CD14-positive monocyte (primary cell): Measurements from ENCODE around the gene PAWR. TPM values are rescaled to one million over a fixed set of nuclear protein-coding genes. Genes with fewer than 3 reads are reported as not detected.
A peak's percentile ranks its signal among the peaks of the same experiment; 100 is the strongest.

ENCODE experiments used
- DNase-seq, 3 donors: peaks; one replicate each; pipeline ENCODE4 v3.0.0-alpha.2; 2011 to 2022
- H2AFZ ChIP-seq: 2 replicates; pipeline ENCODE4 v1.6.0; 2012; ENCODE audit warnings: mild to moderate bottlenecking, low read depth, low read length, inconsistent platforms; ENCODE audit not compliant: insufficient read depth, poor library complexity, severe bottlenecking
- H3K27ac ChIP-seq, 2 donors: 1 replicate in 1 of 2; 2 replicates in 1 of 2; pipeline ENCODE4 v1.5.1; 2012 to 2013; ENCODE audit warnings: low read length in 2 of 2, control low read depth in 1 of 2, inconsistent platforms in 1 of 2, low read depth in 1 of 2, mild to moderate bottlenecking in 1 of 2
- H3K27me3 ChIP-seq, 2 donors: one replicate each; pipeline versions ENCODE4 v1.6.0 to v1.6.1; 2011 to 2013; ENCODE audit warnings: low read length in 2 of 2; ENCODE audit not compliant: control insufficient read depth in 2 of 2, insufficient read depth in 2 of 2
- H3K36me3 ChIP-seq, 2 donors: replicated peaks in 1 of 2; 1 replicate in 1 of 2; 2 replicates in 1 of 2; pipeline versions ENCODE4 v1.5.1 to v1.6.1; 2012 to 2013; ENCODE audit warnings: low read length in 2 of 2, control low read depth in 1 of 2, inconsistent platforms in 1 of 2, mild to moderate bottlenecking in 1 of 2; ENCODE audit not compliant: insufficient read depth in 2 of 2, control insufficient read depth in 1 of 2
- H3K4me1 ChIP-seq, 2 donors: 1 replicate in 1 of 2; 2 replicates in 1 of 2; pipeline versions ENCODE4 v1.5.1 to v1.6.1; 2012 to 2013; ENCODE audit warnings: low read length in 2 of 2, control low read depth in 1 of 2, inconsistent platforms in 1 of 2, mild to moderate bottlenecking in 1 of 2, moderate library complexity in 1 of 2; ENCODE audit not compliant: insufficient read depth in 2 of 2, control insufficient read depth in 1 of 2
- H3K4me2 ChIP-seq: replicated peaks from 2 replicates; pipeline ENCODE3; 2012; ENCODE audit warnings: low read length, moderate library complexity, mild to moderate bottlenecking; ENCODE audit not compliant: poor library complexity, severe bottlenecking; ENCODE audit errors: extremely low read depth
- H3K4me3 ChIP-seq, 3 experiments: fragments of 200-600 bp in 1 of 3; sonication (generic) in 1 of 3; replicated peaks in 1 of 3; 1 replicate in 2 of 3; 2 replicates in 1 of 3; pipeline ENCODE4 v1.5.1; 2011 to 2013; ENCODE audit warnings: low read length in 3 of 3, mild to moderate bottlenecking in 3 of 3, control low read depth in 2 of 3, low read depth in 2 of 3, inconsistent platforms in 1 of 3, moderate library complexity in 1 of 3
- H3K79me2 ChIP-seq: 2 replicates; pipeline ENCODE4 v1.6.0; 2012; ENCODE audit warnings: mild to moderate bottlenecking, control low read depth, inconsistent platforms, low read length, moderate library complexity; ENCODE audit not compliant: insufficient read depth
- H3K9ac ChIP-seq: 2 replicates; pipeline ENCODE4 v1.6.0; 2017; ENCODE audit warnings: low read length, mild to moderate bottlenecking; ENCODE audit not compliant: insufficient read depth, poor library complexity, severe bottlenecking
- H3K9me3 ChIP-seq, 2 donors: replicated peaks in 1 of 2; 1 replicate in 1 of 2; 2 replicates in 1 of 2; pipeline versions ENCODE4 v1.5.1 to v1.6.1; 2012 to 2013; ENCODE audit warnings: low read length in 2 of 2, control low read depth in 1 of 2; ENCODE audit not compliant: control insufficient read depth in 1 of 2, insufficient read depth in 1 of 2
- H4K20me1 ChIP-seq: 2 replicates; pipeline ENCODE4 v1.6.0; 2012; ENCODE audit warnings: mild to moderate bottlenecking, low read length, control low read depth, moderate library complexity; ENCODE audit not compliant: insufficient read depth
- H3K27ac Mint-ChIP-seq, 7 donors: one replicate each; pipeline ENCODE4 v1.8.0; 2020; ENCODE audit warnings: mild to moderate bottlenecking in 7 of 7, mixed read lengths in 7 of 7, moderate library complexity in 6 of 7, inconsistent platforms in 2 of 7
- H3K27me3 Mint-ChIP-seq, 3 donors: one replicate each; pipeline ENCODE4 v1.8.0; 2021 to 2022; ENCODE audit warnings: low read depth in 3 of 3, mild to moderate bottlenecking in 3 of 3, mixed read lengths in 3 of 3, moderate library complexity in 3 of 3, inconsistent platforms in 1 of 3
- H3K36me3 Mint-ChIP-seq, 2 donors: one replicate each; pipeline ENCODE4 v1.8.0; 2020; ENCODE audit warnings: mixed read lengths in 2 of 2, inconsistent platforms in 1 of 2, mild to moderate bottlenecking in 1 of 2
- H3K4me1 Mint-ChIP-seq: one replicate; pipeline ENCODE4 v1.8.0; 2020; ENCODE audit warnings: mild to moderate bottlenecking, mixed read lengths
- H3K4me3 Mint-ChIP-seq, 2 donors: one replicate each; pipeline ENCODE4 v1.8.0; 2020; ENCODE audit warnings: mild to moderate bottlenecking in 2 of 2, mixed read lengths in 2 of 2, moderate library complexity in 1 of 2
- H3K9me3 Mint-ChIP-seq, 7 donors: one replicate each; pipeline ENCODE4 v1.8.0; 2020 to 2022; ENCODE audit warnings: mixed read lengths in 7 of 7, mild to moderate bottlenecking in 6 of 7, moderate library complexity in 6 of 7, inconsistent platforms in 2 of 7
- WGBS: methylation state at CpG from one replicate; pipeline ENCODE4 v1.1.5; 2013; ENCODE audit warnings: missing lambda C conversion rate; ENCODE audit not compliant: insufficient coverage; 5-methylcytosine and 5-hydroxymethylcytosine counted together
- intact Hi-C, 2 donors: fragments of 100-400 bp; cut with micrococcal nuclease; formaldehyde crosslinking; loops; one replicate each; pipeline versions ENCODE4 v1.15.0 to v1.15.1; 2023
- polyA plus RNA-seq, 3 donors: library from polyadenylated mRNA; depleted of rRNA in 1 of 3; unstranded in 2 of 3; stranded (reverse) in 1 of 3; fragments of 300-500 nt in 2 of 3; fragments of >200 nt in 1 of 3; fragmentation: Illumina TruSeq in 2 of 3; gene quantifications; 1 replicate in 2 of 3; 2 replicates in 1 of 3; pipeline ENCODE4 v1.2.3, GENCODE V29; 2012 to 2021
- TF ChIP-seq, protein P1 (sequence below): fragments of 200-600 bp; IDR thresholded peaks from one replicate; pipeline ENCODE4 v1.8.0; 2022; ENCODE audit warnings: antibody characterized with exemption, mild to moderate bottlenecking

The PAWR gene
- polyA plus RNA-seq, 3 donors, result 0.03 TPM; not detected in 1

DNA sequence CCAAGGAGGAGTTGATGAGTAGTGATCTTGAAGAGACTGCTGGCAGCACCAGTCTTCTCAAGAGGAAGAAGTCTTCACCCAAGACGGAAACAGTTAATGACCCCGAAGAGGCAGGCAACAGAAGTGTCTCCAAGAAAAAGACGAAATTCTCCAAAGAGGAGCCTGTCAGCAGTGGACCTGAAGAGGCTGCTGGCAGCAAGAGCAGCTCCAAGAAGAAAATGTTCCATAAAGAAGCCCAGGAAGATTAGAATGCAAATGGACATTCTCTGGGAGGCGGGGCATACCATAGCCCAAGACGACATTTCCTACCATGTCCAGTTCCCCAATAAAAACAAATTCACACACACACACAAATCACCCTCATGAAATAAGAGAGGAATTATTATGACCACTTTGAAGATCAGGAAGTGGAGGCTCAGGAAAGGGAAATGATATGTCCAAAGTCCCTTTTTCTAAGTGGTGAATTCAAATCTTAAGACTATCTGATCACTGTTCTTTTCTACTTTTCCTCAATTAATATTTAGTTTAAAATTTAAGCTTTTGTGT, 131.8 kb downstream of the PAWR start:
- intact Hi-C loops, result no loop called here
- Mint-ChIP-seq H3K4me1 (no peaks in the 10 kb centered on the region), H3K27ac (peak overlapping the region in 1 of 7 donors; percentile 6)

DNA sequence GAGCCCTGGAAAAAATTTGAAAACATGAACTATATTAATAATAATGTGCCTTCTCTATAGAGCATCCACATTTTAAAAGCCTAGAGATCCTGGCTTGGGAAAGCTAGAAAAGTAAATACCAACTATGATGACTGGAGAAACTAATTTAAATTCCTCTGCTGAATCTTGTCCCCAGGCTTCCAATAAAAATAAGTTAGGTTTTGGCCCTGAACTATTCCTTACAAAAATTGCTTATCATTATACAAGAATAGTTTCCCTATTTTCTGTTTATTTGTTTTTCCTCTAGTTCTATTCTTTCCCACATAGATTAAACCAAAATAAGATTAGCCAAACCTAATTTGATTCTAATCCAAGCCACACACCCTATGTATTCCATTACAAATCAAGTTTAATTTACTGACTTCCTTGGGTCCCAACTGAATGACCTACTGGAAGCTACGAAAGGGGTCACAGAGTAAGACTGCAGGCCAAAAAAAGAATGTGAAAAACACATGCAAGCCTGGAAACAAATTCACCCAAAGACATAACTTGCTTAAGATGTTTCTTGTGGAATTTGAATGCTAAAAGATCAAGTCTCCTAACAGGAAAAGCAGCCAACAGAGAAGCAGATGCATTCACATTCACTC, 133.0 kb downstream of the PAWR start:
- H3K4me1 Mint-ChIP-seq, result no peaks in the 10 kb centered on the region
- Histone ChIP-seq H3K27ac (no peak overlapping the region), H3K9ac (no peak overlapping the region), H3K4me2 (no peak overlapping the region), H3K79me2 (no peaks in the 10 kb centered on the region), H3K27me3 (no peaks in the 10 kb centered on the region), H3K36me3 (no peaks in the 10 kb centered on the region), H3K4me3 (no peak overlapping the region), H4K20me1 (no peaks in the 10 kb centered on the region), H3K9me3 (peaks cover 0 to 19% of the 10 kb centered on the region in 2 donors), H2AFZ (no peak overlapping the region), H3K4me1 (no peaks in the 10 kb centered on the region)
- DNase-seq, result no peak
- H3K36me3 Mint-ChIP-seq, result no peaks in the 10 kb centered on the region
- no peak overlapping the region for H3K4me3 Mint-ChIP-seq
- no peak overlapping the region for H3K27ac Mint-ChIP-seq
- peaks cover 0 to 2% (median 0%) of the 10 kb centered on the region in 3 donors for H3K27me3 Mint-ChIP-seq
- peaks cover 0 to 17% (median 10%) of the 10 kb centered on the region in 7 donors for H3K9me3 Mint-ChIP-seq
- TF ChIP-seq, protein P1, sequence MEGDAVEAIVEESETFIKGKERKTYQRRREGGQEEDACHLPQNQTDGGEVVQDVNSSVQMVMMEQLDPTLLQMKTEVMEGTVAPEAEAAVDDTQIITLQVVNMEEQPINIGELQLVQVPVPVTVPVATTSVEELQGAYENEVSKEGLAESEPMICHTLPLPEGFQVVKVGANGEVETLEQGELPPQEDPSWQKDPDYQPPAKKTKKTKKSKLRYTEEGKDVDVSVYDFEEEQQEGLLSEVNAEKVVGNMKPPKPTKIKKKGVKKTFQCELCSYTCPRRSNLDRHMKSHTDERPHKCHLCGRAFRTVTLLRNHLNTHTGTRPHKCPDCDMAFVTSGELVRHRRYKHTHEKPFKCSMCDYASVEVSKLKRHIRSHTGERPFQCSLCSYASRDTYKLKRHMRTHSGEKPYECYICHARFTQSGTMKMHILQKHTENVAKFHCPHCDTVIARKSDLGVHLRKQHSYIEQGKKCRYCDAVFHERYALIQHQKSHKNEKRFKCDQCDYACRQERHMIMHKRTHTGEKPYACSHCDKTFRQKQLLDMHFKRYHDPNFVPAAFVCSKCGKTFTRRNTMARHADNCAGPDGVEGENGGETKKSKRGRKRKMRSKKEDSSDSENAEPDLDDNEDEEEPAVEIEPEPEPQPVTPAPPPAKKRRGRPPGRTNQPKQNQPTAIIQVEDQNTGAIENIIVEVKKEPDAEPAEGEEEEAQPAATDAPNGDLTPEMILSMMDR, result no peak
- intact Hi-C loops, result no loop called here
- WGBS, result no CpG with 5 or more reads among the region's 1 CpG

More for the DNA sequence above, 131.8 kb downstream of the PAWR start:
- Histone ChIP-seq H3K79me2 (no peaks in the 10 kb centered on the region), H2AFZ (no peak overlapping the region), H3K4me3 (no peak overlapping the region), H3K27me3 (no peaks in the 10 kb centered on the region), H4K20me1 (no peaks in the 10 kb centered on the region), H3K36me3 (no peaks in the 10 kb centered on the region), H3K27ac (no peak overlapping the region), H3K4me1 (no peaks in the 10 kb centered on the region), H3K4me2 (no peak overlapping the region), H3K9ac (no peak overlapping the region), H3K9me3 (peaks cover 0 to 14% of the 10 kb centered on the region in 2 donors)
- H3K27me3 Mint-ChIP-seq, result peaks cover 0 to 2% (median 0%) of the 10 kb centered on the region in 3 donors
- TF ChIP-seq, protein P1, result no peak
- H3K4me3 Mint-ChIP-seq, result no peak overlapping the region
- DNase-seq, result no peak
- no peaks in the 10 kb centered on the region for H3K36me3 Mint-ChIP-seq
- H3K9me3 Mint-ChIP-seq, result peaks cover 0 to 15% (median 7%) of the 10 kb centered on the region in 7 donors
- WGBS, result 92% methylated on average over 3 of the region's 5 CpGs
